ENCODE data around the gene PSMD5. TPM values are rescaled to one million over a fixed set of nuclear protein-coding genes. Genes with fewer than 3 reads are reported as not detected.

The PSMD5 gene
- total RNA-seq, 1 donor from 2014 or later, result 56.1 TPM

DNA sequence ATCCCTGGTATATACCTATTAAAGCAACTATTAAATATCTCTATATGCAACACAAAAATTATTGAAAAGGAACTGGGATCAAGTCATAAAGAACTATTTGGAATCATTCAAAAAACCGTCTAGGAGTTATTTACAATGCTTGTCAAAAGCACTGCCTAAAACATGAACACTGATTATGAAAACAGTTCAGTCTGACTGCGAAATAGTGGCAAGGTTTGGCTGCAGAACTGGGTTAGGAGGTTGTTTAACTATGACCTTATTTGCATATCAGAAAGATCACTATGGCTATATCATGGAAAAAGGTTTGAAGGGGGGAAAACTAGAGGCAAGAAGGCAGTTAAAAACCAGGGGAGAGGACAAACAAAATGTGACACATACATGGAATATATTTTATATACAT, 61.5 kb downstream of the PSMD5 start:
- no peak for TF ChIP-seq CTCF (IDR thresholded peaks at IDR 0.05; ENCODE audit: unreplicated experiment)
- no peak overlapping the region for H3K27ac Mint-ChIP-seq
- no peak overlapping the region for H3K4me3 Mint-ChIP-seq
- H3K27me3 Mint-ChIP-seq (ENCODE audit: low read depth), result no peaks in the 10 kb centered on the region
- H3K4me1 Mint-ChIP-seq, result no peaks in the 10 kb centered on the region
- DNase-seq (ENCODE audit: low spot score in 2 of 2, unreplicated experiment in 2 of 2), result no peak
- peaks cover 33% of the 10 kb centered on the region for H3K36me3 Mint-ChIP-seq
- H3K9me3 Mint-ChIP-seq, result no peaks in the 10 kb centered on the region

- H3K4me3 Mint-ChIP-seq, result no peak overlapping the region
- no peak overlapping the region for H3K27ac Mint-ChIP-seq
- no peaks in the 10 kb centered on the region for H3K9me3 Mint-ChIP-seq
- TF ChIP-seq CTCF (IDR thresholded peaks at IDR 0.05; ENCODE audit: unreplicated experiment), result no peak
- H3K27me3 Mint-ChIP-seq (ENCODE audit: low read depth), result no peaks in the 10 kb centered on the region
- H3K36me3 Mint-ChIP-seq, result peaks cover 33% of the 10 kb centered on the region
- no peak for DNase-seq (ENCODE audit: low spot score in 2 of 2, unreplicated experiment in 2 of 2)
- H3K4me1 Mint-ChIP-seq, result no peaks in the 10 kb centered on the region
These were observed 62.4 kb downstream of the PSMD5 start for GRCh38 chr9:120780367-120780766.

DNA sequence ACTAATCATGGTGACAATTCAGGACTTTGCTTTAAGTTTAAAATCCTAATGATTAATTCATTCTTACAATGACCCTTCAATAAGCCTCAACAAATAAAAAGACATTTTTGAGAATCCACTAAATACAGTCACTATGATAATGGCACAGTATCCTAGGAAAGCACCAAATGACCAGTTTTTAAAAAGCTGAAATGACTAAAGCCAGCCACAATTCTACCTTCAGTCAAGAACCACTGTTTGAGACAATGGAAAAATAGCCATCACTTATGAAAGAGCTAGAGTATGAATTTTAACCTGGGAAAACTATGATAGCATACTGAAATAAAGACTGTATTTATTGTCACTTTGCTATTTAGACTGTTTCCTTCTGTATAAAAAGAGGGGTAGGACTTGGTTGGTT, 63.5 kb downstream of the PSMD5 start:
- Mint-ChIP-seq H3K4me1 (no peaks in the 10 kb centered on the region), H3K27me3 (ENCODE audit: low read depth) (no peaks in the 10 kb centered on the region), H3K27ac (no peak overlapping the region), H3K4me3 (no peak overlapping the region), H3K36me3 (peaks cover 30% of the 10 kb centered on the region), H3K9me3 (no peaks in the 10 kb centered on the region)
- no peak for TF ChIP-seq CTCF (IDR thresholded peaks at IDR 0.05; ENCODE audit: unreplicated experiment)
- DNase-seq (ENCODE audit: low spot score in 2 of 2, unreplicated experiment in 2 of 2), result no peak

DNA sequence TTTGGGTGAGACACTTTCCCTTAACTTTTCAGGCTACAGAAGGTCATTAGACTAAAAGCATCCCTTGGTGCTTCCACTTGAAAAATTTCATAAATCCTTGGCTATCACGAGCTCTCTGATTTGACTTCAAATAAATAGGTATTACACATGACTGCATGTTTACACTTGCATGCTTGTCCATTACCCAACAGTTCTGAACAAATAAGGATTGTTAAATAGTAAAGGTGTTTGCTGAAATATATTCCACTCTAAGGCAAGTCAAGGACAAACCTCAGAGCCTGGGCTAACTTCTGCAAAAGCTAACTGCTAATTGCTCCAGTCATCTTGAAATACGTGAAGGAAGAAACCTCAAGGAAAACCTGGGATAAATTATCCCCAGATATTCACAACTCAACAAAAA, 64.0 kb downstream of the PSMD5 start:
- H3K36me3 Mint-ChIP-seq, result peaks cover 26% of the 10 kb centered on the region
- no peaks in the 10 kb centered on the region for H3K27me3 Mint-ChIP-seq (ENCODE audit: low read depth)
- H3K4me1 Mint-ChIP-seq, result no peaks in the 10 kb centered on the region
- no peak overlapping the region for H3K4me3 Mint-ChIP-seq
- no peak for TF ChIP-seq CTCF (IDR thresholded peaks at IDR 0.05; ENCODE audit: unreplicated experiment)
- DNase-seq (ENCODE audit: low spot score in 2 of 2, unreplicated experiment in 2 of 2), result no peak
- H3K27ac Mint-ChIP-seq, result no peak overlapping the region
- H3K9me3 Mint-ChIP-seq, result no peaks in the 10 kb centered on the region

DNA sequence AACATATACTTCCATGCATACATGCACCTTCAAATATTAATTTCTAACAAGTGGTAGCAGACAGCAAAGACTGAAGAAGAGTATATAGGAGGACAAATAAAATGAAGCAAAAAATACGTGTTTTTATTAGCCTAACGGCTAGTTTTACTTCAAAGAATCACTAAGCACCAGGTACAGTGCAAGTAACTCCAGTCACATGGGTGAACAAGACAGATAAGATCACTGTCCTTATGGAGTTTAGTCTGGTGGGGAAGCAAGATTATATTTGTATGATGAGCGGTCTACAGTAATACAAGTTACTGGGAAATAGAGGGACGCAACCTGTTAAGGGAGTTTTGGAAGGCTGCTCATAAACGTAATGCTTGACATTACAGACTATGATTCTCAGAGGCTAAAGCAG, 65.5 kb downstream of the PSMD5 start:
- no peak overlapping the region for H3K4me3 Mint-ChIP-seq
- peaks cover 25% of the 10 kb centered on the region for H3K36me3 Mint-ChIP-seq
- no peaks in the 10 kb centered on the region for H3K27me3 Mint-ChIP-seq (ENCODE audit: low read depth)
- H3K9me3 Mint-ChIP-seq, result no peaks in the 10 kb centered on the region
- no peak overlapping the region for H3K27ac Mint-ChIP-seq
- no peak for DNase-seq (ENCODE audit: low spot score in 2 of 2, unreplicated experiment in 2 of 2)
- H3K4me1 Mint-ChIP-seq, result no peaks in the 10 kb centered on the region
- no peak for TF ChIP-seq CTCF (IDR thresholded peaks at IDR 0.05; ENCODE audit: unreplicated experiment)

GRCh38 chr9:120776788-120777187, 65.9 kb downstream of the PSMD5 start:
- no peaks in the 10 kb centered on the region for H3K4me1 Mint-ChIP-seq
- no peaks in the 10 kb centered on the region for H3K27me3 Mint-ChIP-seq (ENCODE audit: low read depth)
- H3K4me3 Mint-ChIP-seq, result no peak overlapping the region
- H3K36me3 Mint-ChIP-seq, result peaks cover 25% of the 10 kb centered on the region
- no peak for TF ChIP-seq CTCF (IDR thresholded peaks at IDR 0.05; ENCODE audit: unreplicated experiment)
- H3K9me3 Mint-ChIP-seq, result no peaks in the 10 kb centered on the region
- DNase-seq (ENCODE audit: low spot score in 2 of 2, unreplicated experiment in 2 of 2), result no peak
- H3K27ac Mint-ChIP-seq, result no peak overlapping the region

All from mesothelial cell of epicardium (in vitro differentiated cells).